ENCODE data around the gene WAS.
"Not testable (repeated sequence)": the region's sequence is repeated elsewhere in the genome, so short reads cannot be mapped to it uniquely, and the experiment has no call there.

Gene WAS

DNA sequence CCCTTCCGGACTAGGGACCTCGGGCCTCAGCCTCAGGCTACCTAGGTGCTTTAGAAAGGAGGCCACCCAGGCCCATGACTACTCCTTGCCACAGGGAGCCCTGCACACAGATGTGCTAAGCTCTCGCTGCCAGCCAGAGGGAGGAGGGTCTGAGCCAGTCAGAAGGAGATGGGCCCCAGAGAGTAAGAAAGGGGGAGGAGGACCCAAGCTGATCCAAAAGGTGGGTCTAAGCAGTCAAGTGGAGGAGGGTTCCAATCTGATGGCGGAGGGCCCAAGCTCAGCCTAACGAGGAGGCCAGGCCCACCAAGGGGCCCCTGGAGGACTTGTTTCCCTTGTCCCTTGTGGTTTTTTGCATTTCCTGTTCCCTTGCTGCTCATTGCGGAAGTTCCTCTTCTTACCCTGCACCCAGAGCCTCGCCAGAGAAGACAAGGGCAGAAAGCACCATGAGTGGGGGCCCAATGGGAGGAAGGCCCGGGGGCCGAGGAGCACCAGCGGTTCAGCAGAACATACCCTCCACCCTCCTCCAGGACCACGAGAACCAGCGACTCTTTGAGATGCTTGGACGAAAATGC is at the start of gene WAS:
Gene WAS, plus strand, starts transcription at position 389 of the 572 bp plus-strand sequence. Its CDS starts 55 bp downstream, at position 444.
- TF ChIP-seq CTCF (conservative IDR thresholded peaks at IDR 0.05; ENCODE audit: low read depth, low read length): no peak
- DNase-seq (ENCODE audit: low read depth): no peak
- no peak within 1 kb of the TSS for H3K4me3 ChIP-seq (ENCODE audit: low read length)

DNA sequence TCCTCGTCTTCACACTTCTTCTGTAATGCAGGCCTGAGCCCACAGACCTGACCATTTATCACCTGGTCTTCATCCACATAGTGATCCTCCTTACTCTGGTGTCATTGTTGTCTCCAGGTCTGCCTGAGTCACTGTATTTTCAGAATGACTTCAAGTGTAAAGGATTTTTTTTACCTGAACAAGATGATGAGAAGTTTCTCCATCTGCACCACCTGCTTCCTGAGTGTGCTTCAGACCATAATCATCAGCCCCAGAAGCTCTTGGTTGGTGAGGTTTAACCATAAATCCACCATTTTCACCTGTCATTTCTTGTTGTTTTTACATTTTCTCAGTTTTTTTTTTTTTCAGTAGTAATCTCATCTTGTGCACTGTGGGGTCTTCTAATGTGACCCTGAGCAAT is 47.3 kb upstream of the WAS start:
- no peak for DNase-seq (ENCODE audit: low read depth)
- no peak overlapping the region for H3K4me3 ChIP-seq (ENCODE audit: low read length)
- TF ChIP-seq CTCF (conservative IDR thresholded peaks at IDR 0.05; ENCODE audit: low read depth, low read length): no peak

DNA sequence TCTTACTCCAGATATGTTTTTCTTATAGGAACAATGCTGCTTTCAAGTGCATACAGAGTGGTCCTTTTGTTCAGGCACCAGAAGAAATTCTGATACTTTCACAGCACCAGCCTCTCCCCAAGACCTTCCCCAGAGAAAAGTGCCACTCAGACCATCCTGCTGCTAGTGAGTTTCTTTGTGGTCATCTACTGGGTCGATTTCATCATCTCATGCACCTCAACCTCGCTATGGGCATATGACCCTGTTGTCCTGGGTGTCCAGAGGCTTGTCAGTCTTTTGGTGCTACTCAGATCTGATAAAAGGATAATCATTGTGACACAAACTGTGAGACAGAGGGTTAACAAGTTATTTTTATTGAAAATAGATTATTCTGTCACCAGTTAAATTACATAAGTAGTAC is 46.8 kb upstream of the WAS start:
- TF ChIP-seq CTCF (conservative IDR thresholded peaks at IDR 0.05; ENCODE audit: low read depth, low read length): no peak
- no peak overlapping the region for H3K4me3 ChIP-seq (ENCODE audit: low read length)
- no peak for DNase-seq (ENCODE audit: low read depth)

DNA sequence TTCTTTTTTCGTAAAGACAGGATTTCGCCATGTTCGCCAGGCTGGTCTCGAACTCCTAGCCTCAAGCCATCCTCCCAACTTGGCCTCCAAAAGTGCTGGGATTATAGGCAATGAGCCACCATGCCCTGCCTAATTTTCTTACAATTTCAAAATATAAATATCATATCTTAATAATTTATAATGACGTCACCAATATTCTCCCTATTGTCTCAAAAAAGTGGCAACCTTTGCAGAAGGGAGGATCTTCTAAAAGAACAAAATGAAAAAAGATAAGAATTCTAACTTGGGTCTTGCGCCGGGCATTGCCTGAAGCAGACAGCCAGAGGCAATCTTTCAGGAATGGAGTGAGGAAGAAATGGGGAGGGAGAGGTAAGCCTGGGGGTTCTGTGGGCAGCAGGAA is 37.9 kb upstream of the WAS start:
- no peak for DNase-seq (ENCODE audit: low read depth)
- TF ChIP-seq CTCF (conservative IDR thresholded peaks at IDR 0.05; ENCODE audit: low read depth, low read length): no peak
- H3K4me3 ChIP-seq (ENCODE audit: low read length): no peak overlapping the region

DNA sequence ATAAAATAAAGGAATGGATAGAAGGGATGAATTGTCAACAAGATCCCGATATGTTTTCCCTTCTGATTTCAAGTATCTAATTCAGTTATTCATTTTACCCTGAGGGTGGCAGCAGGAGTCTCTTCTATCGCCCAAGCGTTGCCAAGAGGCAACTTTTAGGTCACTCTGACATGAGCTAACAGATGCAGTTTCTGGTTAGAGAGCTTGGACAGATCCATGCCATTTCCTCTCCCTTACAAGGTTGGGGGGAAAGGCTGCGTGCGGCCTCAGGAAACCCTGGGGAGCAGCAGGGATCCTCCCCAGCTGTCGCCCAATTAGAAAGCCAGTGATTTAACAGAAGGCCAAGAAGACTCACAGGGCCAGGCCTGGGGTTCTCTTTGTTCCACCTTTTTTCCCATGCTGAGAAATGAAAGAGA is 35.3 kb upstream of the WAS start:
- no peak overlapping the region for H3K4me3 ChIP-seq (ENCODE audit: low read length)
- no peak for DNase-seq (ENCODE audit: low read depth)
- TF ChIP-seq CTCF (conservative IDR thresholded peaks at IDR 0.05; ENCODE audit: low read depth, low read length): no peak

DNA sequence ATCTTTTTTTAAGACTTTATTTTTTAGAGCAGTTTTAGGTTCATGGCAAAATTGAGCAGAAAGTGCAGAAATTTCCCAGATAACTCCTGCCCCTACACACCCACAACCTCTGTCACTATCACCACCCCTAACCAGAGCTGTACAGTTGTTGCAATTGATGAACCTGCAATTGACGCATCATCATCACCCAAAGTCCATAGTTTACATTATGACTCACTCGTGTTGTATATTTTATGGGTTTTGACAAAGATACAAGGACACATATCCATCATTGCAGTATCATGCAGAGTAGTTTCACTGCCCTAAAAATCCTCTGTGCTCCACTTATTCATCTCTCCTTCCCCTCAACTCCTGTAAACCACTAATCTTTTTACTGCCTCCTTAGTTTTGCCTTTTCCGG is 34.5 kb upstream of the WAS start:
- DNase-seq (ENCODE audit: low read depth): no peak
- TF ChIP-seq CTCF (conservative IDR thresholded peaks at IDR 0.05; ENCODE audit: low read depth, low read length): no peak
- H3K4me3 ChIP-seq (ENCODE audit: low read length): no peak overlapping the region

DNA sequence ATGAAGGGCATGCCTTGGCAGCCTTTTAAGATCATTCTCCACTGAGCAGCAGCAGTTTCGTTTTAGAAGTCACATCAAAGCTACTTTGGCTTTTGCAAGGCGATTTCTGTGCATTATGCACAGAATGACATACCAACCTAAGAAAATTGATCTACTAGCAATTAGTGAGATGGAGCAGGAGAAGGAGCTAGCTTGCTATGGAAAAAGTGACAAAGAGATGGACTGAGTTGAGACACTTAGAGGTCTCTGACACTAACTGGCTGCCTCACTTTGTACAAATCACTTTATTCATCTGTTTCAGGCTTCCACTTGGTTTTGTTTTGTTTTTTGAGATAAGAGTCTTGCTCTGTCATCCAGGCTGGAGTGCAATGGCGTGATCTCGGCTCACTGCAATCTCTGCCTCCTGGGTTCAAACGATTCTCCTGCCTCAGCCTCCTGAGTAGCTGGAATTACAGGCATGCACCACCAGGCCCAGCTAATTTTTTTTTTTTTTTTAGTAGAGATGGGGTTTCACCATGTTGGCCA is 31.5 kb upstream of the WAS start:
- DNase-seq (ENCODE audit: low read depth); H3K4me3 ChIP-seq (ENCODE audit: low read length): not testable (repeated sequence)

DNA sequence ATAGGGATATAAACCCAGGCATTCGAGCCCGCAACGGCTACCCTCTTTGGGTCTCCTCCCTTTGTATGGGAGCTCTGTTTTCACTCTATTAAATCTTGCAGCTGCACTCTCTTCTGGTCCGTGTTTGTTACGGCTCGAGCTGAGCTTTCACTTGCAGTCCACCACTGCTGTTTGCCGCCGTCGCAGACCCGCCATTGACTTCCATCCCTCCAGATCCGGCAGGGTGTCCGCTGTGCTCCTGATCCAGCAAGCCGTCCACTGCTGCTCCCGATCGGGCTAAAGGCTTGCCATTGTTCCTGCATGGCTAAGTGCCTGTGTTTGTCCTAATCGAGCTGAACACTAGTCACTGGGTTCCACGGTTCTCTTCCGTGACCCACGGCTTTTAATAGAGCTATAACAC is 28.9 kb upstream of the WAS start:
- H3K4me3 ChIP-seq (ENCODE audit: low read length): not testable (repeated sequence)

DNA sequence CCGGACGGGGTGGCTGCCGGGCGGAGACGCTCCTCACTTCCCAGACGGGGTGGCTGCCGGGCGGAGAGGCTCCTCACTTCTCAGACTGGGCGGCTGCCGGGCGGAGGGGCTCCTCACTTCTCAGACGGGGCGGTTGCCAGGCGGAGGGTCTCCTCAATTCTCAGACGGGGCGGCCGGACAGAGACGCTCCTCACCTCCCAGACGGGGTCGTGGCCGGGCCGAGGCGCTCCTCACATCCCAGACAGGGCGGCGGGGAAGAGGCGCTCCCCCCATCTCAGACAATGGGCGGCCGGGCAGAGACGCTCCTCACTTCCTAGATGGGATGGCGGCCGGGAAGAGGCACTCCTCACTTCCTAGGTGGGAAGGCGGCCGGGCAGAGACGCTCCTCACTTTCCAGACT is 23.9 kb upstream of the WAS start:
- not testable (repeated sequence) for DNase-seq (ENCODE audit: low read depth); H3K4me3 ChIP-seq (ENCODE audit: low read length)

More for the DNA sequence above, 28.9 kb upstream of the WAS start:
- not testable (repeated sequence) for DNase-seq (ENCODE audit: low read depth)

Data from retinal pigment epithelial cell (primary cell).